BJ (cell line): Measurements from ENCODE around the gene KNSTRN. TPM values are rescaled to one million over a fixed set of nuclear protein-coding genes. Genes with fewer than 3 reads are reported as not detected.

Experiments
- CTCF ChIA-PET: fragments of 350-600 bp; formaldehyde crosslinking; extraction: SDS; loops from one replicate; lab custom pipeline; 2021; ENCODE audit warnings: antibody characterized with exemption, inconsistent platforms; lab: Yijun Ruan, JAX
- POLR2A ChIA-PET: fragments of 300-600 bp; sonication (Branson Sonifier 250); formaldehyde crosslinking; extraction: SDS; loops from one replicate; lab custom pipeline; 2021; ENCODE audit warnings: antibody characterized with exemption; lab: Charles Lee
- DNase-seq: peaks from one replicate; pipeline ENCODE4 v3.0.0-alpha.2; 2011; ENCODE audit warnings: low read depth
- H3K27me3 ChIP-seq: 2 replicates; pipeline ENCODE4 v1.6.0; 2011; ENCODE audit warnings: low read length; ENCODE audit not compliant: control insufficient read depth, insufficient read depth
- H3K36me3 ChIP-seq: 2 replicates; pipeline ENCODE4 v1.5.1; 2011; ENCODE audit warnings: low read length; ENCODE audit not compliant: control insufficient read depth, insufficient read depth
- H3K4me3 ChIP-seq: 2 replicates; pipeline ENCODE4 v1.5.1; 2011; ENCODE audit warnings: low read depth, mild to moderate bottlenecking, control low read depth, low read length
- polyA plus RNA-seq: library from polyadenylated mRNA; depleted of rRNA; stranded (reverse); fragments of >200 nt; gene quantifications from 2 replicates; pipeline ENCODE4 v1.2.3, GENCODE V29; 2011; rRNA removed
- TF ChIP-seq, protein P1 (sequence below): IDR thresholded peaks from 2 replicates; pipeline ENCODE4 v1.5.1; 2011; ENCODE audit warnings: low read depth, mild to moderate bottlenecking, control low read depth, inconsistent platforms, low read length, moderate library complexity; ENCODE audit not compliant: insufficient read depth

Gene KNSTRN
- polyA plus RNA-seq, 1 experiment = 26.4 TPM

DNA sequence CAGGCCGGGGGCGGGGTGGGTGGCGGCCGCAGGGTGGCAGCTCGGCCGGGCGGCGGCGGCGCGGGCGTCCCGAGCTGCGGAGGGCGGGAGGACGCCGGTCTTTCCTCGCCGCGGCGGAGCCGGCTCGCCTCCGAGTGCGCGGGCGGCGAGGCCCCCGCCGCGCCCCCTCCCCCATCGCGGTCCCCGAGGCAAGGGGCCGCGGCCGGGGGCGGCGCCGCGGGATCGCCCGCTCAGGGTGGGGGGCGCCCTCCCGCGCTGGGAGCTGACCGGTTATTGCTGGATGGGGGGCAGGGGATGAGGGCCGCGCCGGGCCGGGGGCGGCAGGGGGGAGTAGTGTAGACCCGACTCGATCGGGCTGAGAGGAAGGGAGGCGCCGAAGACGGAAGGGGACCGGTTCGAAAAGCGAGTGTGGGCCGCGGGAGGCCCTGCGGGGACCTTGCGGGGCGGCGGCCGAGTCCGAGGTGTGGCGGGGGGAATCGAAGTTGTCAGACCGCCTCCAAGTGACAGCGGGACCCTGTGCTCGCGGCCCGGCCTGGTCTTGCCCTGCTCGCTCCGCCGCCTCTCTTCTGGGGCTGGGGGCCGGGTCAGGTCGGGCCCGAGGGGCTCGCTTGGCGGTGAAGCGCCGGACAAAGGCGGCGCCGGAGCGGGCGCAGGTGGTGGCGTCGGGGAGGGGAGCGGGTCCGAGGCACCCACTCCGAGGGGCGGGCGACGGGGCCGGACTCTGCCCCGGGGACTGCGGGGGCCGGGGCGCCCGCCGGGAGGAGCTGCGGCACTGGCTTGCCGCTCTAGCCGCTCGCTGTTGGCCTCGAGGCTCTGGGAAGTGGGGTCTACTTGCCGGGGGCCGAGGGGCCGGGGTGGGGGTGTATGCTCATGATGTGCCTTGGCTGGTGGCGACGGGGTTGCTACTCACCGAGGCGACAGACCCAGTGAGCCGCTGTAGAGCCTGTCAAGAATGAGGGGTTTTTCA lies 59.3 kb downstream of the KNSTRN start:
- H3K36me3 ChIP-seq = no peaks in the 10 kb centered on the region
- H3K4me3 ChIP-seq = peak overlapping the region; percentile 79
- H3K27me3 ChIP-seq = peaks cover 12% of the 10 kb centered on the region
- TF ChIP-seq, protein P1, sequence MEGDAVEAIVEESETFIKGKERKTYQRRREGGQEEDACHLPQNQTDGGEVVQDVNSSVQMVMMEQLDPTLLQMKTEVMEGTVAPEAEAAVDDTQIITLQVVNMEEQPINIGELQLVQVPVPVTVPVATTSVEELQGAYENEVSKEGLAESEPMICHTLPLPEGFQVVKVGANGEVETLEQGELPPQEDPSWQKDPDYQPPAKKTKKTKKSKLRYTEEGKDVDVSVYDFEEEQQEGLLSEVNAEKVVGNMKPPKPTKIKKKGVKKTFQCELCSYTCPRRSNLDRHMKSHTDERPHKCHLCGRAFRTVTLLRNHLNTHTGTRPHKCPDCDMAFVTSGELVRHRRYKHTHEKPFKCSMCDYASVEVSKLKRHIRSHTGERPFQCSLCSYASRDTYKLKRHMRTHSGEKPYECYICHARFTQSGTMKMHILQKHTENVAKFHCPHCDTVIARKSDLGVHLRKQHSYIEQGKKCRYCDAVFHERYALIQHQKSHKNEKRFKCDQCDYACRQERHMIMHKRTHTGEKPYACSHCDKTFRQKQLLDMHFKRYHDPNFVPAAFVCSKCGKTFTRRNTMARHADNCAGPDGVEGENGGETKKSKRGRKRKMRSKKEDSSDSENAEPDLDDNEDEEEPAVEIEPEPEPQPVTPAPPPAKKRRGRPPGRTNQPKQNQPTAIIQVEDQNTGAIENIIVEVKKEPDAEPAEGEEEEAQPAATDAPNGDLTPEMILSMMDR = 0 out of 2 replicates have a peak, but pooled peaks have one; percentile 8
- DNase-seq = no peak
- POLR2A ChIA-PET = no interaction called here
- CTCF ChIA-PET = interaction anchor here (0.6 to 2.3 kb wide), 9 partner anchors 11 to 168 kb away, joined by 3 to 5 read pairs (median 3); no protein-coding TSS in a partner anchor

DNA sequence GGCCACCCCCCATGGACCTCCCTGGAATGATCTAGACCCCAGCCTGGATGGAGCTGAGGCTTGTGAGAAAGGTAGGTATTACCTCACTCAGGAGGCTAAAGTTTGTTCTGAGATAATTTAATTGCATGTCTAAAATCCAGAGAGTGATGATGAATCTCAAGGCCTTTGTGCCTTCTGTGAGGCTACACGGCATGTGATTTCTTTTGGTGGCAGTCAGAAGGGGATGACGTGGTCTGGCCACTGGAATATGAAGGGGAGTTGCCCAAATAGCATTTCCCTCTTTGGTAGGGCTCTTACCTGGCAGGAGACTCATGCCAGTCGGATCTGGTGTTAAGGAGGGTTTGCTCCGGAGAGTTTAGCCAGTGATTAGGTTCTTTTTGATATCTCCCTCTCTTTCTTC lies 60.7 kb downstream of the KNSTRN start:
- ChIA-PET CTCF (interaction anchor here (0.9 to 1.6 kb wide), 3 partner anchors 12 to 98 kb away, joined by 3 to 5 read pairs (median 4); no protein-coding TSS in a partner anchor), POLR2A (no interaction called here)
- peaks cover under 1% of the 10 kb centered on the region for H3K27me3 ChIP-seq
- H3K4me3 ChIP-seq = no peak overlapping the region
- TF ChIP-seq, protein P1 = no peak
- no peaks in the 10 kb centered on the region for H3K36me3 ChIP-seq
- DNase-seq = no peak

DNA sequence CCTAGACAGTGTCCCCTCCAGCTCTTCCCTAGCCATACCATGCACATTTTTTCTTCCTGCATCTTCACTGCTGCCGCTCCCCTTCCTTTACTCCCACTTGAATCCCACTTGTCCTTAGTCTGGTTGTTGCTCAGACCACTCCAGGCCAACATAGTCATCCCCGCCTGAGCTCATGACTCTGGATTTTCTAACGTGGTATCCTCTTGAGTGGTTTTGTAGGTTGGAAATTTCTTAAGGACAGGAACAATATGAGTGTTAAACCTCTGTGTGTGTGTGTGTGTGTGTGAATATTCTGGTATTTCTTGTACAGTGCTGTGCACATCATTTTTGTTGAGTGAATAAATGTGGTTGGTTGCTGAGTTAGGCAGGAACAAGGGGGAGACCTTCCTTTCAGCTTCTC lies 61.3 kb downstream of the KNSTRN start:
- Histone ChIP-seq H3K27me3 (no peaks in the 10 kb centered on the region; the same call in none of the 2 replicates), H3K4me3 (no peak overlapping the region), H3K36me3 (no peaks in the 10 kb centered on the region)
- no peak for DNase-seq
- POLR2A ChIA-PET = no interaction called here
- CTCF ChIA-PET = interaction anchor here (1.6 kb wide), 1 partner anchor 99 kb away, joined by 4 read pairs; no protein-coding TSS in a partner anchor
- TF ChIP-seq, protein P1 = no peak

Other genes with a start within 250 kb of the KNSTRN start
- gene BUB1B, start 221.7 kb upstream of the KNSTRN start, polyA plus RNA-seq = 12.8 and 16.6 TPM in 2 replicates
- gene PAK6, start 143.7 kb upstream of the KNSTRN start, polyA plus RNA-seq = not detected in 2 replicates
- not detected in 2 replicates for gene ANKRD63, start 99.7 kb upstream of the KNSTRN start, polyA plus RNA-seq
- gene PLCB2, start 74.8 kb upstream of the KNSTRN start, polyA plus RNA-seq = 0.22 and 0.47 TPM in 2 replicates
- gene INAFM2, start 59.0 kb upstream of the KNSTRN start, polyA plus RNA-seq = 7.3 and 12.8 TPM in 2 replicates
- gene CCDC9B, start 41.8 kb upstream of the KNSTRN start, polyA plus RNA-seq = 5.0 and 6.0 TPM in 2 replicates
- gene PHGR1, start 31.7 kb upstream of the KNSTRN start, polyA plus RNA-seq = not detected in 2 replicates
- gene DISP2, start 24.5 kb upstream of the KNSTRN start, polyA plus RNA-seq = 0.16 and 0.23 TPM in 2 replicates
- gene IVD, start 23.1 kb downstream of the KNSTRN start, polyA plus RNA-seq = 48.6 and 63.9 TPM in 2 replicates
- 3.2 and 3.3 TPM in 2 replicates for gene BAHD1, start 58.2 kb downstream of the KNSTRN start, polyA plus RNA-seq
- 18.6 and 32.3 TPM in 2 replicates for gene CHST14, start 88.3 kb downstream of the KNSTRN start, polyA plus RNA-seq
- gene CCDC32, start 182.3 kb downstream of the KNSTRN start, polyA plus RNA-seq = 14.1 and 14.8 TPM in 2 replicates
- gene RPUSD2, start 186.6 kb downstream of the KNSTRN start, polyA plus RNA-seq = 7.5 and 9.3 TPM in 2 replicates
- 3.9 and 8.5 TPM in 2 replicates for gene KNL1, start 211.5 kb downstream of the KNSTRN start, polyA plus RNA-seq